Head of caudate nucleus (tissue), 42 donors: ENCODE measurements around the gene PLEKHA4.

Experiments
- DNase-seq, 42 donors: peaks; one replicate each; pipeline versions ENCODE4 v3.0.0 to v3.0.0-alpha.2; 2020 to 2021; ENCODE audit warnings: mixed read lengths in 7 of 42
- intact Hi-C: fragments of 100-400 bp; cut with DNase I; formaldehyde crosslinking; loops from one replicate; pipeline ENCODE4 v1.15.0; 2022

Gene PLEKHA4

GRCh38 chr19:48841047-48841446 lies 27.4 kb downstream of the PLEKHA4 start:
- DNase-seq: no peak
- intact Hi-C loops: no loop called here

- DNase-seq: peak in 1 of 42 donors; percentile 18
- intact Hi-C loops: loop anchor here (10.0 kb wide), 1 partner anchor 193 kb away; the partner anchor contains the start of gene CA11
These were observed 30.7 kb downstream of the PLEKHA4 start for GRCh38 chr19:48837687-48838086.

GRCh38 chr19:48837051-48837524 lies 31.3 kb downstream of the PLEKHA4 start:
- intact Hi-C loops: loop anchor here (10.0 kb wide), 1 partner anchor 192 kb away; the partner anchor contains the start of gene CA11
- peak; percentile 72 to 94 (median 87) for DNase-seq

GRCh38 chr19:48836089-48837017 lies 32.1 kb downstream of the PLEKHA4 start, which contains the start of gene HSD17B14:
Gene HSD17B14, minus strand, starts transcription at chr19:48836491. Its CDS starts 80 bp downstream, at chr19:48836411.
- intact Hi-C loops: loop anchor here (10.0 kb wide), 1 partner anchor 192 kb away; the partner anchor contains the start of gene CA11
- peak in 32 of 42 donors; percentile 11 to 65 (median 40) for DNase-seq

GRCh38 chr19:48835734-48836088 lies 32.7 kb downstream of the PLEKHA4 start:
- intact Hi-C loops: loop anchor here (10.0 kb wide), 1 partner anchor 191 kb away; the partner anchor contains the start of gene CA11
- DNase-seq: peak; percentile 87 to 97 (median 94)

GRCh38 chr19:48833977-48834376 lies 34.4 kb downstream of the PLEKHA4 start:
- intact Hi-C loops: loop anchor here (5.0 to 10.0 kb wide), 2 partner anchors 37 to 189 kb away; partner anchors contain the start of gene CA11

GRCh38 chr19:48833049-48833448 lies 35.4 kb downstream of the PLEKHA4 start:
- intact Hi-C loops: loop anchor here (5.0 to 10.0 kb wide), 2 partner anchors 36 to 188 kb away; partner anchors contain the start of gene CA11
- no peak for DNase-seq

More at GRCh38 chr19:48833977-48834376, 34.4 kb downstream of the PLEKHA4 start:
- no peak for DNase-seq

- no peak for DNase-seq
- intact Hi-C loops: loop anchor here (5.0 to 10.0 kb wide), 2 partner anchors 34 to 186 kb away; partner anchors contain the start of gene CA11
These were observed 37.5 kb downstream of the PLEKHA4 start for GRCh38 chr19:48830965-48831364.

GRCh38 chr19:48830088-48830487 lies 38.3 kb downstream of the PLEKHA4 start:
- intact Hi-C loops: loop anchor here (5.0 to 10.0 kb wide), 2 partner anchors 33 to 185 kb away; partner anchors contain the start of gene CA11
- DNase-seq: no peak

- intact Hi-C loops: no loop called here
- DNase-seq: no peak
These were observed 41.8 kb downstream of the PLEKHA4 start for GRCh38 chr19:48826606-48827020.

- intact Hi-C loops: no loop called here
- no peak for DNase-seq
These were observed 45.9 kb downstream of the PLEKHA4 start for GRCh38 chr19:48822514-48822913.

- DNase-seq: no peak
- intact Hi-C loops: no loop called here
These were observed 46.8 kb downstream of the PLEKHA4 start for GRCh38 chr19:48821633-48822032.

GRCh38 chr19:48819366-48819816 lies 49.0 kb downstream of the PLEKHA4 start:
- DNase-seq: peak in 22 of 42 donors; percentile 13 to 79 (median 54)
- intact Hi-C loops: no loop called here

GRCh38 chr19:48818234-48818820 lies 50.1 kb downstream of the PLEKHA4 start:
- no peak for DNase-seq
- intact Hi-C loops: no loop called here

- intact Hi-C loops: no loop called here
- no peak for DNase-seq
These were observed 50.8 kb downstream of the PLEKHA4 start for GRCh38 chr19:48817585-48818124.

- intact Hi-C loops: no loop called here
- DNase-seq: no peak
These were observed 52.4 kb downstream of the PLEKHA4 start for GRCh38 chr19:48815870-48816501.

GRCh38 chr19:48814895-48815294 lies 53.5 kb downstream of the PLEKHA4 start:
- intact Hi-C loops: no loop called here

GRCh38 chr19:48813123-48813913 lies 55.1 kb downstream of the PLEKHA4 start:
- DNase-seq: no peak
- intact Hi-C loops: no loop called here

More at GRCh38 chr19:48814895-48815294, 53.5 kb downstream of the PLEKHA4 start:
- no peak for DNase-seq
